Chondrocyte (in vitro differentiated cells): ENCODE measurements around the gene KNTC1. TPM values are rescaled to one million over a fixed set of nuclear protein-coding genes. Genes with fewer than 3 reads are reported as not detected.
A peak's percentile ranks its signal among the peaks of the same experiment; 100 is the strongest.

Experiments used
- DNase-seq: peaks from one replicate; pipeline ENCODE4 v3.0.0; 2021; ENCODE audit warnings: mixed read lengths, low spot score
- H3K27ac Mint-ChIP-seq: one replicate; pipeline ENCODE4 v1.8.0; 2021; ENCODE audit warnings: mild to moderate bottlenecking, moderate library complexity, mixed read lengths; ENCODE audit not compliant: unreplicated experiment
- H3K27me3 Mint-ChIP-seq: 2 replicates; pipeline ENCODE4 v1.8.0; 2021; ENCODE audit warnings: low read depth, mixed read lengths
- H3K36me3 Mint-ChIP-seq: 2 replicates; pipeline ENCODE4 v1.8.0; 2021; ENCODE audit warnings: low read depth, mixed read lengths
- H3K4me1 Mint-ChIP-seq: 2 replicates; pipeline ENCODE4 v1.8.0; 2021; ENCODE audit warnings: low read depth, mild to moderate bottlenecking, mixed read lengths
- H3K4me3 Mint-ChIP-seq: one replicate; pipeline ENCODE4 v1.8.0; 2021; ENCODE audit warnings: mild to moderate bottlenecking, moderate library complexity, mixed read lengths; ENCODE audit not compliant: unreplicated experiment
- H3K9me3 Mint-ChIP-seq: 2 replicates; pipeline ENCODE4 v1.8.0; 2021; ENCODE audit warnings: low read depth, mixed read lengths
- CTCF ChIP-seq: fragments of 200-600 bp; sonication (generic); IDR thresholded peaks from 2 replicates; pipeline ENCODE4 v1.5.0; 2021; ENCODE audit warnings: antibody characterized with exemption, mild to moderate bottlenecking, moderate library complexity
- total RNA-seq: library from RNA; stranded (reverse); gene quantifications from 3 replicates; pipeline ENCODE4 v1.2.1, GENCODE V29; 2021

KNTC1 gene
- total RNA-seq, 1 donor from 2014 or later, result 9.2 TPM

GRCh38 chr12:122513660-122514059, 13.4 kb upstream of the KNTC1 start:
- Mint-ChIP-seq H3K27me3 (no peaks in the 10 kb centered on the region), H3K9me3 (no peaks in the 10 kb centered on the region), H3K4me1 (peaks cover 22% of the 10 kb centered on the region), H3K27ac (peak overlapping the region; percentile 81), H3K4me3 (no peak overlapping the region), H3K36me3 (peaks cover 52% of the 10 kb centered on the region)
- DNase-seq, result no peak
- TF ChIP-seq CTCF, result no peak

GRCh38 chr12:122515275-122515674, 11.8 kb upstream of the KNTC1 start:
- TF ChIP-seq CTCF, result no peak
- H3K27me3 Mint-ChIP-seq, result no peaks in the 10 kb centered on the region
- H3K27ac Mint-ChIP-seq, result peak overlapping the region; percentile 54
- H3K4me3 Mint-ChIP-seq, result no peak overlapping the region
- peaks cover 57% of the 10 kb centered on the region for H3K36me3 Mint-ChIP-seq
- peaks cover 34% of the 10 kb centered on the region for H3K4me1 Mint-ChIP-seq
- DNase-seq, result no peak
- H3K9me3 Mint-ChIP-seq, result no peaks in the 10 kb centered on the region

- no peak for DNase-seq
- TF ChIP-seq CTCF, result no peak
- Mint-ChIP-seq H3K4me3 (no peak overlapping the region), H3K27me3 (no peaks in the 10 kb centered on the region), H3K36me3 (peaks cover 62% of the 10 kb centered on the region), H3K4me1 (peaks cover 40% of the 10 kb centered on the region), H3K27ac (peak overlapping the region; percentile 84), H3K9me3 (no peaks in the 10 kb centered on the region)
These were observed 10.3 kb upstream of the KNTC1 start for GRCh38 chr12:122516544-122517361.

GRCh38 chr12:122517877-122518276, 9.2 kb upstream of the KNTC1 start:
- no peak for TF ChIP-seq CTCF
- DNase-seq, result no peak
- peak overlapping the region; percentile 84 for H3K27ac Mint-ChIP-seq
- no peaks in the 10 kb centered on the region for H3K9me3 Mint-ChIP-seq
- H3K36me3 Mint-ChIP-seq, result peaks cover 62% of the 10 kb centered on the region
- H3K4me3 Mint-ChIP-seq, result no peak overlapping the region
- H3K4me1 Mint-ChIP-seq, result peaks cover 50% of the 10 kb centered on the region
- H3K27me3 Mint-ChIP-seq, result no peaks in the 10 kb centered on the region

GRCh38 chr12:122518908-122519307, 8.1 kb upstream of the KNTC1 start:
- DNase-seq, result no peak
- Mint-ChIP-seq H3K9me3 (no peaks in the 10 kb centered on the region), H3K27me3 (no peaks in the 10 kb centered on the region), H3K4me1 (peaks cover 61% of the 10 kb centered on the region), H3K27ac (peak overlapping the region; percentile 79), H3K36me3 (peaks cover 58% of the 10 kb centered on the region), H3K4me3 (no peak overlapping the region)
- no peak for TF ChIP-seq CTCF
